Coronary artery (tissue), 2 donors: ENCODE data around the gene SLMAP.
"Not testable (repeated sequence)": the region's sequence is repeated elsewhere in the genome, so short reads cannot be mapped to it uniquely, and the experiment has no call there.

Source experiments
- DNase-seq: peaks from one replicate; pipeline ENCODE4 v3.0.0-alpha.2; 2017; ENCODE audit warnings: low spot score
- H3K27ac ChIP-seq, 2 donors: fragments of 200-600 bp; sonication (generic); one replicate each; pipeline ENCODE4 v1.5.1; 2016 to 2019
- H3K4me3 ChIP-seq: fragments of 200-600 bp; sonication (generic); 2 replicates; pipeline ENCODE4 v1.5.1; 2016; ENCODE audit warnings: mild to moderate bottlenecking, moderate library complexity
- CTCF ChIP-seq: fragments of 200-600 bp; sonication (generic); IDR thresholded peaks from one replicate; pipeline ENCODE4 v1.5.1; 2019; ENCODE audit warnings: antibody characterized with exemption

SLMAP gene

GRCh38 chr3:57876632-57877031 lies 120.5 kb downstream of the SLMAP start:
- Histone ChIP-seq H3K4me3 (no peak overlapping the region), H3K27ac (peak overlapping the region; percentile 65 to 75)
- no peak for TF ChIP-seq CTCF
- DNase-seq = no peak

- no peak overlapping the region for H3K4me3 ChIP-seq
- no peak for TF ChIP-seq CTCF
- H3K27ac ChIP-seq = peak overlapping the region; percentile 36 to 65
- no peak for DNase-seq
These were observed 121.0 kb downstream of the SLMAP start for GRCh38 chr3:57877116-57877515.

GRCh38 chr3:57884436-57884835 lies 128.3 kb downstream of the SLMAP start:
- DNase-seq, H3K27ac ChIP-seq, H3K4me3 ChIP-seq: not testable (repeated sequence)

GRCh38 chr3:57889807-57890206 lies 133.7 kb downstream of the SLMAP start:
- DNase-seq = peak; percentile 76
- TF ChIP-seq CTCF = no peak
- peak overlapping the region; percentile 59 for H3K4me3 ChIP-seq
- H3K27ac ChIP-seq = peak overlapping the region; percentile 79 to 80

DNA sequence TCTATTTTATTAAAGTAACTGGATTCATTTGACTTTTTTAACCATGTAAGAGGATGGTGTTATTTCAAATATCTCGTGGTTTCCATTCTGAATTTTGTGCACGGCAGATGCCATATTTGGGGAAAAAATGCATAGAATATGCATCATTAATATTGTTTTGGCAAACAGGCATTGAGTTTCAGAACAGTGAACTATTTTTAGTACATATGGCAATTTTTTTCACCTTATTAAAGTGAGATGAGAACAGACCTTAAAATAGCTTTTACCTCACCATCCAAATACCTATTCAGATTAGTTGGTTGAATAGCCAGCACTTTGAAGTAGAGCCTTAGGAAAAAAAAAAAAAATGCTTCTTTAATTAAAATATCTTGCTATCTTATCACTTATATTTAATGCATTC lies 134.8 kb downstream of the SLMAP start:
- DNase-seq = no peak
- Histone ChIP-seq H3K4me3 (peak overlapping the region; percentile 59), H3K27ac (peak overlapping the region; percentile 79 to 80)
- no peak for TF ChIP-seq CTCF

DNA sequence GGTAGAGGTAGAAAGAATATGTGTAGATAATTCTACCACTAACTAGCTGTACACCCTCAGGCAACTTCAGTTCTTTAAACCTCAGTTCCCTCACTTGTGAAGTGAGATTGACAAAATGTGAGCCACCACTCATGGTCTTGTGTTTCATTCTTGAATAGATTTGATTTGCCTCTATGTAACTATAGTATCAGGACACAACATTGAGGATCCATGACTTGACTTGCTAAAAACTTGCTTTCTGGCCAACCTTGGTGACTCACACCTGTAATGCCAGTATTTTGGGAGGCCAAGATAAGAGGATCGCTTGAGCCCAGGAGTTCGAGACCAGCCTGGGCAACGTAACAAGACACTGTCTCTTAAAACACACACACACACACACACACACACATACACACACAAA lies 136.3 kb downstream of the SLMAP start:
- peak overlapping the region; percentile 78 to 80 for H3K27ac ChIP-seq

DNA sequence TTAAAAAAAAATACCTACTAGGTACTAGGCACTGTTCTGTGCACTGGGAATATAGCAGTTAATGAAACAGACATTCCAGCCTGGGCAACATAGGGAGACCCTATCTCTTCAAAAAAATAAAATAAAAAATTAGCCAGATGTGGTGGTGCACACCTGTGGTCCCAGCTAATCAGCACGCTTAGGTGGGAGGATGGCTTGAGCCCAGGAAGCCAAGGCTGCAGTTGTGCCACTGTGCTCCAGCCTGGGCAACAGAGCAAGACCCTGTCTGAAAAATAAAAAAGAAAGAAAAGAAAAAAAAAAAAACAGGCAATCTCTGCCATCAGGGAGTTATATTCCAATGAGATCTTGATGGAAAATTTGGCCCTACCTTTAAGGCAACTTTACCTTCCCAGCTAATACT lies 137.0 kb downstream of the SLMAP start:
- TF ChIP-seq CTCF = no peak
- no peak for DNase-seq
- Histone ChIP-seq H3K27ac (peak overlapping the region; percentile 78 to 80), H3K4me3 (no peak overlapping the region)

More for the DNA sequence above, 136.3 kb downstream of the SLMAP start:
- no peak for TF ChIP-seq CTCF
- H3K4me3 ChIP-seq = peak overlapping the region; percentile 36
- DNase-seq = no peak

GRCh38 chr3:57893668-57894067 lies 137.6 kb downstream of the SLMAP start:
- Histone ChIP-seq H3K27ac (peak overlapping the region; percentile 78 to 80), H3K4me3 (no peak overlapping the region)
- no peak for TF ChIP-seq CTCF
- DNase-seq = no peak
